OCI-LY3 (cell line): ENCODE data around the gene DYNC1H1.

Source experiments
- EZH2phosphoT487 ChIP-seq: fragments of 200-600 bp; shearing (Covaris generic); IDR thresholded peaks from 2 replicates; pipeline ENCODE4 v1.6.1; 2018; ENCODE audit warnings: antibody characterized with exemption, mixed run types, low read depth
- TF ChIP-seq, protein P1 (sequence below): fragments of 200-600, 300-600 bp; sonication (generic); IDR thresholded peaks from 2 replicates; pipeline ENCODE4 v1.5.1; 2014; ENCODE audit warnings: antibody characterized with exemption, low read length, low read depth

DNA sequence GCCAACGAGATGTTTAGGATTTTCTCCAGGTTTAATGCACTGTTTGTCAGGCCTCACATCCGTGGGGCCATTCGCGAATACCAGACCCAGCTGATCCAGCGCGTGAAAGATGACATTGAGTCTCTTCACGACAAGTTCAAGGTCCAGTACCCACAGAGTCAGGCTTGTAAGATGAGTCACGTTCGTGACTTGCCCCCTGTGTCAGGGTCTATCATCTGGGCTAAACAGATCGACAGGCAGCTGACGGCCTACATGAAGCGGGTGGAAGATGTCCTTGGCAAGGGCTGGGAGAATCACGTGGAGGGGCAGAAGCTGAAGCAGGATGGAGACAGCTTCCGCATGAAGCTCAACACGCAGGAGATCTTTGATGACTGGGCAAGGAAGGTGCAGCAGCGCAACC is 21.6 kb downstream of the DYNC1H1 start:
- TF ChIP-seq, protein P1, sequence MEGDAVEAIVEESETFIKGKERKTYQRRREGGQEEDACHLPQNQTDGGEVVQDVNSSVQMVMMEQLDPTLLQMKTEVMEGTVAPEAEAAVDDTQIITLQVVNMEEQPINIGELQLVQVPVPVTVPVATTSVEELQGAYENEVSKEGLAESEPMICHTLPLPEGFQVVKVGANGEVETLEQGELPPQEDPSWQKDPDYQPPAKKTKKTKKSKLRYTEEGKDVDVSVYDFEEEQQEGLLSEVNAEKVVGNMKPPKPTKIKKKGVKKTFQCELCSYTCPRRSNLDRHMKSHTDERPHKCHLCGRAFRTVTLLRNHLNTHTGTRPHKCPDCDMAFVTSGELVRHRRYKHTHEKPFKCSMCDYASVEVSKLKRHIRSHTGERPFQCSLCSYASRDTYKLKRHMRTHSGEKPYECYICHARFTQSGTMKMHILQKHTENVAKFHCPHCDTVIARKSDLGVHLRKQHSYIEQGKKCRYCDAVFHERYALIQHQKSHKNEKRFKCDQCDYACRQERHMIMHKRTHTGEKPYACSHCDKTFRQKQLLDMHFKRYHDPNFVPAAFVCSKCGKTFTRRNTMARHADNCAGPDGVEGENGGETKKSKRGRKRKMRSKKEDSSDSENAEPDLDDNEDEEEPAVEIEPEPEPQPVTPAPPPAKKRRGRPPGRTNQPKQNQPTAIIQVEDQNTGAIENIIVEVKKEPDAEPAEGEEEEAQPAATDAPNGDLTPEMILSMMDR: no peak
- TF ChIP-seq EZH2phosphoT487: no peak
